ENCODE measurements around the gene TRAF3IP3.
"Not testable (repeated sequence)": the region's sequence is repeated elsewhere in the genome, so short reads cannot be mapped to it uniquely, and the experiment has no call there.

Gene TRAF3IP3

GRCh38 chr1:209786146-209786545, 30.3 kb downstream of the TRAF3IP3 start:
- TF ChIP-seq CTCF (conservative IDR thresholded peaks at IDR 0.05; ENCODE audit: low read length): no peak
- DNase-seq (ENCODE audit: low read depth): no peak
- H3K4me3 ChIP-seq (ENCODE audit: low read length): no peak overlapping the region

- DNase-seq (ENCODE audit: low read depth): peak; percentile 28
- no peak overlapping the region for H3K4me3 ChIP-seq (ENCODE audit: low read length)
- no peak for TF ChIP-seq CTCF (conservative IDR thresholded peaks at IDR 0.05; ENCODE audit: low read length)
Measured at GRCh38 chr1:209787551-209787950, 31.7 kb downstream of the TRAF3IP3 start.

- DNase-seq (ENCODE audit: low read depth): no peak
- no peak for TF ChIP-seq CTCF (conservative IDR thresholded peaks at IDR 0.05; ENCODE audit: low read length)
Measured at GRCh38 chr1:209789245-209789644, 33.4 kb downstream of the TRAF3IP3 start.

GRCh38 chr1:209790286-209791193, 34.7 kb downstream of the TRAF3IP3 start:
- peak; percentile 22 for DNase-seq (ENCODE audit: low read depth)
- no peak overlapping the region for H3K4me3 ChIP-seq (ENCODE audit: low read length)
- TF ChIP-seq CTCF (conservative IDR thresholded peaks at IDR 0.05; ENCODE audit: low read length): no peak

More at GRCh38 chr1:209789245-209789644, 33.4 kb downstream of the TRAF3IP3 start:
- H3K4me3 ChIP-seq (ENCODE audit: low read length): no peak overlapping the region

GRCh38 chr1:209791920-209792319, 36.1 kb downstream of the TRAF3IP3 start:
- DNase-seq (ENCODE audit: low read depth): no peak

GRCh38 chr1:209793711-209794110, 37.9 kb downstream of the TRAF3IP3 start:
- not testable (repeated sequence) for DNase-seq (ENCODE audit: low read depth); H3K4me3 ChIP-seq (ENCODE audit: low read length)

More at GRCh38 chr1:209791920-209792319, 36.1 kb downstream of the TRAF3IP3 start:
- TF ChIP-seq CTCF (conservative IDR thresholded peaks at IDR 0.05; ENCODE audit: low read length): no peak
- no peak overlapping the region for H3K4me3 ChIP-seq (ENCODE audit: low read length)

- peak; percentile 62 for DNase-seq (ENCODE audit: low read depth)
- TF ChIP-seq CTCF (conservative IDR thresholded peaks at IDR 0.05; ENCODE audit: low read length): peak; percentile 16; the same call in 1 of the 2 replicates
- H3K4me3 ChIP-seq (ENCODE audit: low read length): no peak overlapping the region
Measured at GRCh38 chr1:209797978-209798639, 42.3 kb downstream of the TRAF3IP3 start.

All from AG10803 (cell line).